GM15510 (cell line): ENCODE measurements around the gene R3HCC1L.

Experiments used
- POLR2A ChIP-seq: IDR thresholded peaks from 3 replicates; pipeline ENCODE4 v1.6.1; 2011; ENCODE audit warnings: borderline replicate concordance; ENCODE audit not compliant: insufficient read length; ENCODE audit errors: extremely low read depth

The R3HCC1L gene

GRCh38 chr10:98246911-98247805 is 112.7 kb downstream of the R3HCC1L start:
- TF ChIP-seq POLR2A: no peak

GRCh38 chr10:98248018-98248417 is 113.6 kb downstream of the R3HCC1L start:
- TF ChIP-seq POLR2A: no peak

- no peak for TF ChIP-seq POLR2A
Measured at GRCh38 chr10:98249134-98249533, 114.7 kb downstream of the R3HCC1L start.

GRCh38 chr10:98251399-98251798 is 116.9 kb downstream of the R3HCC1L start:
- TF ChIP-seq POLR2A: no peak

- TF ChIP-seq POLR2A: no peak
Measured at GRCh38 chr10:98252464-98252863, 118.0 kb downstream of the R3HCC1L start.

- TF ChIP-seq POLR2A: no peak
Measured at GRCh38 chr10:98253499-98253898, 119.0 kb downstream of the R3HCC1L start.

GRCh38 chr10:98254234-98254974 is 119.9 kb downstream of the R3HCC1L start:
- TF ChIP-seq POLR2A: no peak

- TF ChIP-seq POLR2A: no peak
Measured at GRCh38 chr10:98255146-98255877, 120.9 kb downstream of the R3HCC1L start.

- TF ChIP-seq POLR2A: no peak
Measured at GRCh38 chr10:98256692-98257091, 122.2 kb downstream of the R3HCC1L start.

GRCh38 chr10:98257198-98257597 is 122.7 kb downstream of the R3HCC1L start:
- no peak for TF ChIP-seq POLR2A

GRCh38 chr10:98257961-98258360 is 123.5 kb downstream of the R3HCC1L start:
- TF ChIP-seq POLR2A: no peak

- TF ChIP-seq POLR2A: no peak
Measured at GRCh38 chr10:98258683-98259454, 124.4 kb downstream of the R3HCC1L start.

GRCh38 chr10:98259606-98260315 is 125.3 kb downstream of the R3HCC1L start:
- TF ChIP-seq POLR2A: no peak

GRCh38 chr10:98260350-98260749 is 125.9 kb downstream of the R3HCC1L start:
- TF ChIP-seq POLR2A: no peak
